Lower leg skin (tissue), 3 donors: ENCODE measurements around the gene WDR33.

Experiments
- POLR2A ChIP-seq, 2 donors: fragments of 450-650 bp; IDR thresholded peaks; one replicate each; pipeline ENCODE4 v1.6.1; 2016 to 2017; ENCODE audit warnings: antibody characterized with exemption in 2 of 2, mild to moderate bottlenecking in 1 of 2, moderate library complexity in 1 of 2
- TF ChIP-seq, protein P1 (sequence below), 3 donors: fragments of 450-650 bp; IDR thresholded peaks; one replicate each; pipeline ENCODE4 v1.5.1; 2016; ENCODE audit warnings: antibody characterized with exemption in 3 of 3, mild to moderate bottlenecking in 3 of 3, moderate library complexity in 2 of 3

DNA sequence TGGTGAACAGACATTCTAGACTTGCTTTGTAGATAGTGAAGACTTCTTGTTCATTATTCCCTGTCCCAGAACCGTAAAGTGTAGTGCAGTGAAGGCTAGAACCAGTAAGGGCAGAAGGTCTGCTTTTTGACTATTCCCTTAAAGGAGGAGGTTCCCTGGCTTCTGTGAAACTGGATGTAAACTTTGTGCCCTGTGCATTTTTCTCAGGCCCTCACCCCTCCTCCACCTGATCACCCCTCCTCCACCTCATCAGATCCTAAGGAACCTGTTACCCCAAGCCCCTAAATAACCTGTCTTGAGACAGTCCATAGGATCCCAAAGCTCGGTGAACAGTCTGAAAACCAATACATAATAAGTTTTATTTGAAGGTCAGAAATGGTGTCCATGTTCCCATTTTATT, 75.9 kb downstream of the WDR33 start:
- TF ChIP-seq POLR2A (IDR thresholded peaks at IDR 0.05): no peak
- TF ChIP-seq, protein P1, sequence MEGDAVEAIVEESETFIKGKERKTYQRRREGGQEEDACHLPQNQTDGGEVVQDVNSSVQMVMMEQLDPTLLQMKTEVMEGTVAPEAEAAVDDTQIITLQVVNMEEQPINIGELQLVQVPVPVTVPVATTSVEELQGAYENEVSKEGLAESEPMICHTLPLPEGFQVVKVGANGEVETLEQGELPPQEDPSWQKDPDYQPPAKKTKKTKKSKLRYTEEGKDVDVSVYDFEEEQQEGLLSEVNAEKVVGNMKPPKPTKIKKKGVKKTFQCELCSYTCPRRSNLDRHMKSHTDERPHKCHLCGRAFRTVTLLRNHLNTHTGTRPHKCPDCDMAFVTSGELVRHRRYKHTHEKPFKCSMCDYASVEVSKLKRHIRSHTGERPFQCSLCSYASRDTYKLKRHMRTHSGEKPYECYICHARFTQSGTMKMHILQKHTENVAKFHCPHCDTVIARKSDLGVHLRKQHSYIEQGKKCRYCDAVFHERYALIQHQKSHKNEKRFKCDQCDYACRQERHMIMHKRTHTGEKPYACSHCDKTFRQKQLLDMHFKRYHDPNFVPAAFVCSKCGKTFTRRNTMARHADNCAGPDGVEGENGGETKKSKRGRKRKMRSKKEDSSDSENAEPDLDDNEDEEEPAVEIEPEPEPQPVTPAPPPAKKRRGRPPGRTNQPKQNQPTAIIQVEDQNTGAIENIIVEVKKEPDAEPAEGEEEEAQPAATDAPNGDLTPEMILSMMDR (IDR thresholded peaks at IDR 0.05): no peak
